Natural killer cell treated with Interleukin-12 subunit alpha and Interleukin-12 subunit beta and Interleukin-15 and Interleukin-18, amount 100 ng/mL, for 72 hours (primary cell): ENCODE data around the gene CRAT. TPM values are rescaled to one million over a fixed set of nuclear protein-coding genes. Genes with fewer than 3 reads are reported as not detected.
"Not testable (repeated sequence)": the region's sequence is repeated elsewhere in the genome, so short reads cannot be mapped to it uniquely, and the experiment has no call there.

Experiments
- ATAC-seq, 2 donors: fragments of 150-1000 bp; cut with Tn5 transposase in 1 of 2; sonication (Bioruptor Pico), chemical (Tn5 transposase) in 1 of 2; 2 replicates each; pipeline ENCODE4 v1.10.0; 2021
- DNase-seq: peaks from one replicate; pipeline ENCODE4 v3.0.0; 2022; ENCODE audit warnings: low spot score
- H3K27ac Mint-ChIP-seq, 2 donors: 1 replicate in 1 of 2; 2 replicates in 1 of 2; pipeline ENCODE4 v1.8.0; 2022; ENCODE audit warnings: mixed read lengths in 2 of 2, mild to moderate bottlenecking in 1 of 2, moderate library complexity in 1 of 2
- H3K27me3 Mint-ChIP-seq, 2 donors: 1 replicate in 1 of 2; 2 replicates in 1 of 2; pipeline ENCODE4 v1.8.0; 2022; ENCODE audit warnings: mixed read lengths in 2 of 2
- H3K36me3 Mint-ChIP-seq: one replicate; pipeline ENCODE4 v1.8.0; 2022; ENCODE audit warnings: mixed read lengths
- H3K4me1 Mint-ChIP-seq, 2 donors: 1 replicate in 1 of 2; 2 replicates in 1 of 2; pipeline ENCODE4 v1.8.0; 2022; ENCODE audit warnings: low read depth in 2 of 2, mixed read lengths in 2 of 2, mild to moderate bottlenecking in 1 of 2
- H3K4me3 Mint-ChIP-seq: one replicate; pipeline ENCODE4 v1.8.0; 2022; ENCODE audit warnings: mixed read lengths
- H3K9me3 Mint-ChIP-seq: 2 replicates; pipeline ENCODE4 v1.8.0; 2022; ENCODE audit warnings: mixed read lengths
- total RNA-seq, 2 donors: library from RNA; stranded (reverse); gene quantifications; one replicate each; pipeline ENCODE4 v1.2.3, GENCODE V29; 2022

CRAT gene
- total RNA-seq, 2 donors from 2014 or later, result 11.9 to 12.7 TPM

DNA sequence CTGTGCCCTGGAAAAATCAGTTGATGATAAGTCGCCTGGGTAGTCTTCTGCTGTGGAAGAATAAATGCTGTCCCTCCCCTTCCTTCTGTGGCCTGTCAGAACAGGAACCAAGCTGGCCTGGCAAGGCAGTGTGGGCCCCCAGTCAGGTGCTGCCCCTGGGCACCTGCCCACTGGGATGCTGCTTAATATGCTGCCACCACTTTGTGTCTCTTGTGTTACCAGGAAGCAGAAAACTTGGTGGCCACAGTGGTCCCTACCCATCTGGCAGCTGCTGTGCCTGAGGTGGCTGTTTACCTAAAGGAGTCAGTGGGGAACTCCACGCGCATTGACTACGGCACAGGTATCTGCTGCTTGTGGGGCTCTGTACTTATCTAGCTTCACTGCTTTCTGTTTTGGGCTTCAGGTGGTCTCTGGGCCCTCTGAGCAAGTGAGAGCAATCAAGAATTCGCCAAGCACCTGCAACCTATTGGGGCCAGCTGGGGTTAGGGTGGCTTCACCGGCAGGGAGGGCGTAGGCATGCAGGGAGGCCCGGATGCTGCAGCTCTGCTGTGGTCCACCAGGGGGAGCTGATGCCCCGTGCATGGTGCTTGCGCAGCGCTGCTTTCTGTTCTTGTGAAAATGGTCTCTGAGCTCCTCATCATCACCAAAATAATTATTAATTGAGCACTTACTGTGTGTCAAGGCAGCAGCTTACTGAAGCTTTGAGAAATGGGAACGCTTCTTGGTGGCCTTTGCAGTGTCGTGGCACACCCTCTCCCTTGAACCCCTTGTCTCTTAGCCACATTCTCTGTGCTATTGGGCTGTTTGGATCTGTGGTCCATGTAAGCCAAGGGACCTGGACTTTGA lies 20.9 kb upstream of the CRAT start:
- Mint-ChIP-seq H3K27me3 (no peaks in the 10 kb centered on the region), H3K4me1 (peaks cover 6 to 8% of the 10 kb centered on the region in 2 donors), H3K27ac (no peak overlapping the region), H3K4me3 (no peak overlapping the region), H3K36me3 (peaks cover 16% of the 10 kb centered on the region), H3K9me3 (no peaks in the 10 kb centered on the region)
- ATAC-seq (peak; percentile 91 to 92), DNase-seq (peak; percentile 83)

DNA sequence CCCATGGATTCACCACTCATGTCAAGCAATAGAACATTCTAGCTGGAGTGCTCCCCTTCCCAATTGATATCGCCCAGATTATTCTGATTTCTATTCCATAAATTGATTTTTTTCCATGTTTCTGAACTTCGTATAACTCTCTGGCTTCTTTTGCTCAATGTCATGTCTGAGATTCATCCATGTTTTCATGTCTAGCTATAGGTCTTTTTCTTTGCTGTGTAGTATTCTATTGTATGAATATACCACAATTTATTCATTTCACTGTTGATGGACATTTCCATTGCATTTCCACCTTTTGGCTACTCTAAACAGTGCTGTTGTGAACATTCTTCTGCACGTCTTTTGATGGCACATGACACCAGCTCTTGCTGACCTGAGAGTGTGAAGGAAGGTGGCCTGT lies 20.2 kb upstream of the CRAT start:
- Mint-ChIP-seq H3K4me1 (peaks cover 6 to 8% of the 10 kb centered on the region in 2 donors), H3K36me3 (peaks cover 16% of the 10 kb centered on the region), H3K4me3 (no peak overlapping the region), H3K9me3 (no peaks in the 10 kb centered on the region), H3K27ac (no peak overlapping the region), H3K27me3 (no peaks in the 10 kb centered on the region)
- DNase-seq (no peak), ATAC-seq (no peak)

DNA sequence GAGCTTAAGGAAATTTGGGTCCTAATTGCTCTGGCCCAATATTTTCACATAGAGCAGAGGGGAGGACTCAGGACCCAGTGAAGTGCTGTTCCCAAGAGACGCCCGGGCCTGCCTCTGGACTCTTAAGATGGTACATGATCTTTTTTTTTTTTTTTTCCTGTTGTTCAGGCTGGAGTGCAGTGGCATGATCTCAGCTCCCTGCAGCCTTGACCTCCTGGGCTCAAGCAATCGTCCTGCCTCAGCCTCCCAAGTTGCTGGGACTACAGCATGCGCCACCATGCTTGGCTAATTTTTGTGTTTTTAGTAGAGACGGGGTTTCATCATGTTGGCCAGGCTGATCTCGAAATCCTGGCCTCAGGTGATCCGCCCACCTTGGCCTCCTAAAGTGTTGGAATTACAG lies 19.7 kb upstream of the CRAT start:
- DNase-seq, H3K27me3 Mint-ChIP-seq, H3K27ac Mint-ChIP-seq, H3K9me3 Mint-ChIP-seq, H3K4me3 Mint-ChIP-seq, ATAC-seq, H3K4me1 Mint-ChIP-seq: not testable (repeated sequence)
- peaks cover 16% of the 10 kb centered on the region for H3K36me3 Mint-ChIP-seq

DNA sequence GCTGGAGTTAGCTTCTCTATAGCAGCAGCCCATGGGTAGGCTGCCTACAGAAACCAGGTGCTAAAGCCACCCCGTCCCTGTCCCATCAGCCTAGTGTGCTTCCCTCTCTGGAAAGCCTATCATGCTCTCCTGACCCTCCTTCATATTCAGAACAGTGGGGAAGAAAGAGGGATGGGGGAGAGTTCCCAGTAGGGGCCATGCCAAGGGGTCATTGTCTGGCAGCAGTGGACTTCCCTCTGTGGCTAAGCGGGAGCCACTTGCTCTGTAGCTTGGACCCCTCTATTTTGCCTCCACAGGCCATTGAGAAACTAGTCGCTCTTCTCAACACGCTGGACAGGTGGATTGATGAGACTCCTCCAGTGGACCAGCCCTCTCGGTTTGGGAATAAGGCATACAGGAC lies 18.1 kb upstream of the CRAT start:
- Mint-ChIP-seq H3K4me3 (no peak overlapping the region), H3K4me1 (peaks cover 3 to 8% of the 10 kb centered on the region in 2 donors), H3K27me3 (no peaks in the 10 kb centered on the region), H3K9me3 (no peaks in the 10 kb centered on the region), H3K27ac (no peak overlapping the region), H3K36me3 (peaks cover 13% of the 10 kb centered on the region)
- DNase-seq (no peak), ATAC-seq (no peak)

DNA sequence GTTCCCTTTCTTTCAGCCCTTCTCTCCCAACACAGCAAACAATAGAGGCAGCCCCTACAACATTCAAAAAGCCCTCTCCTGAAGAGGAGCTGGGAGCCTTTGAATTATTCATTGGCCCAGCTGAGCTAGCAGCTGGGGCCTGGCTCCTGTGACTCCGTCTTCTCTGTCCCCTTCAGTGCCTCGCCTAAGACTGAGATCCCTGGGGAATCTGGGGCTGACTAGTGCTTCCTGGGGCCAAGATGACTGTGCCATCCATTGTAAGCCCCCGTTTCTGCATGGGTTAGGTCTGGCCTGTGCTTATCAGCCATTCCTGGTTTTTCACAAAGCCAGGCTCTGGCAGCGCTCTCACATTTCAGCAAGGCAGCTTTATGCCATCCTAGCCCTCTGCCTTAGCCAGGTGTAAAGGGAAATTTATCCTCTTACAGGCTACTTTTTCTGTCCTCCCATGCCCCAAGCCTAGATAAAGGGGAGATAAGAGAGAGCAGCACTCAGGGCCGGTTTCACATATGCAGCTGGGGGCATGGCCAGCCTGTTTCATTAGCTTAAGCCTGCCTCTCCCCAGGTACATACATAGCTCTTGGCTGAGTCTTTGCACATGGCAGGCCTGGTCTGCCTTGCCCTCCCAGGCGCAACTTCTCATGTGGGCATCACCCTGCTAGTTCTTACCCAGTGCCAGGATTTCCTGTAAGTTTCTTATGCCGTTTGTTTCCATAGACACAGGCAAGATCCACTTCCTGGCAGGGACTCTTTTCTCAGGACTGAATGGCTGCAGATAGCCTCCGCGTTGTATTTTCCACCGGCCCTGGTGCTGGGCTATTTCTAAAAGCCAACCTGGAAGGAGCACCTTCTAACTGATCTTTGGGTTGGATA lies 16.4 kb upstream of the CRAT start:
- Mint-ChIP-seq H3K4me1 (peaks cover 0 to 8% of the 10 kb centered on the region in 2 donors), H3K36me3 (peaks cover 11% of the 10 kb centered on the region), H3K27ac (no peak overlapping the region), H3K27me3 (no peaks in the 10 kb centered on the region), H3K4me3 (no peak overlapping the region), H3K9me3 (no peaks in the 10 kb centered on the region)
- ATAC-seq, result no peak
- no peak for DNase-seq

DNA sequence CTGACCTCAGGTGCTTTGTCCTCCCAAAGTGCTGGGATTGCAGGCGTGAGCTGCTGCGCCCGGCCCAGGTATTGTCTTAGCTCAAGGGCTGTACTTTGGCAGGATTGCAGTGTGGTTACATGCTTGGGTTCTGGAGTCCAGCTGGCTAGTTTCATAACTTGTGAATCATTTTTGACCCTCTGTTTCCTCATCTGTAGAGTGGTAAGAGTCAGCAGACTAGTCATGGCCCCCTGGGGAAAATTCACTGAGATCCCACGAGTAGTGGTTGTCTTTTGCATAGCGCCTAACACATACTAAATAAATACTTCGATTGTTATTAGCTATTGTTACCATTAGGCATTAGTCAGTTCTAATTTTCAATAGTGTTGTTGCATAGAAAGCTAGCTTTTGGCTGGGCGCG lies 14.9 kb upstream of the CRAT start:
- Mint-ChIP-seq H3K4me1 (peaks cover 0 to 5% of the 10 kb centered on the region in 2 donors), H3K9me3 (no peaks in the 10 kb centered on the region), H3K27ac (no peak overlapping the region), H3K4me3 (no peak overlapping the region), H3K36me3 (peaks cover 5% of the 10 kb centered on the region), H3K27me3 (no peaks in the 10 kb centered on the region)
- ATAC-seq (peak in 1 of 2 donors; percentile 49), DNase-seq (no peak)

DNA sequence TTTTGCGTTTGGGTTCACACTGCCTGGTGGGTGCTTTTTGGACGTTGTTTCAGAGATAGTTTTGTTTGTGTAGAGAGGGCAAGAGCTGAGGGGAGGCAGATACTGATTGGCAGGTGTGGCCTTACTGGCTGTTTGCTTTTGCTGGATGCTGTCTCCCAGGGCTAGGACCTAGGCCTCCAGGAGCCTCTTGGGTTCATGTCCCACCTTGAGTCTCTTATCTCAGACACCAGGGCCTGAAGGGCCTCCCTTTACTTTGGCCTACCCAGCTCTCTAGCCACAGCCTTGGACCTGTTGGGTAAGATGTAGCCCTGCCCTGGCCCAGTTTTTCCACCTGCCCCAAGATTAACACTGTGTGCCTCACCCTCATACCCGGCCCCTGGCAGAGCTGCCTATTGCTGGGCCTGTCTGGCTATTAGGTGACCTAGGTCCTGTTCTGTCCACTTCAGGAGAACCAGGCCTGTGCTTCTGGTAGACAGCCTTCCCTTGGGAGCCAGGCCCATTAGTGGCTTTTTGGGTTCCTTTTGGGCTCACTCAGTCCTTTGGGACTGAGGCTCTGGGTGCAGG lies 14.0 kb upstream of the CRAT start:
- H3K27me3 Mint-ChIP-seq, result no peaks in the 10 kb centered on the region
- no peak overlapping the region for H3K4me3 Mint-ChIP-seq
- H3K9me3 Mint-ChIP-seq, result no peaks in the 10 kb centered on the region
- DNase-seq (no peak), ATAC-seq (no peak)
- H3K4me1 Mint-ChIP-seq, result peaks cover 0 to 7% of the 10 kb centered on the region in 2 donors
- H3K36me3 Mint-ChIP-seq, result peaks cover 5% of the 10 kb centered on the region
- no peak overlapping the region for H3K27ac Mint-ChIP-seq

DNA sequence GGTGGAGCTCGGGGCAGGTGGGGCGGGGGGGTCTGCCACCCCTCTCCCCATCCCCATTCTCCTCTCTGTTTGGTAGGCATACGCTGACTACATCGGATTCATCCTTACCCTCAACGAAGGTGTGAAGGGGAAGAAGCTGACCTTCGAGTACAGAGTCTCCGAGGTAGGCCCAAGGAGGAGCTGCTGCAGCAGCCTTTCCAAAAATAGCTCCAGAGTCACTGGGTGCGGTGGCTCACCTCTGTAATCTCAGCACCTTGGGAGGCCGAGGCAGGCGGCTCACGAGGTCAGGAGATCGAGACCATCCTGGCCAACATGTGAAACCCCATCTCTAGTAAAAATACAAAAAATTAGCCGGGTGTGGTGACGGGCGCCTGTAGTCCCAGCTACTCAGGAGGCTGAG lies 12.4 kb upstream of the CRAT start:
- H3K27ac Mint-ChIP-seq, DNase-seq, H3K9me3 Mint-ChIP-seq, H3K4me1 Mint-ChIP-seq, ATAC-seq, H3K36me3 Mint-ChIP-seq, H3K4me3 Mint-ChIP-seq, H3K27me3 Mint-ChIP-seq: not testable (repeated sequence)

DNA sequence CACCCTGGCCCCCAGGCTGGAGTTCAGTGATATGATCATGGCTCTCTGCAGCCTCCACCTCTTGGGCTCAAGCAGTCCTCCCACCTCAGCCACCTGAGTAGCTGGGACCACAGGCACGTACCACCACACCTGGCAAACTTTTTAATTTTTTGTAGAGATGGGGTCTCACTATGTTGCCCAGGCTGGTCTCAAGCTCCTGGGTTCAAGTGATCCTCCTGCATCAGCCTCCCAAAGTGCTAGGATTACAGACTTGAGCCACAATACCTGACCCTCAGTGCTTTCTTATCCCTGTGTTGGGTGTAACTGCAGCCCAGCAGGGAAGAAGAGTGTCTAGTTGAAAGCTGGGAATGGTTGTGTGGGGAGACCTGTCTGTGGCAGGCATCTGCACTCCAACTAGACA lies 11.5 kb upstream of the CRAT start:
- no peak overlapping the region for H3K27ac Mint-ChIP-seq
- H3K36me3 Mint-ChIP-seq, result no peaks in the 10 kb centered on the region
- no peaks in the 10 kb centered on the region for H3K9me3 Mint-ChIP-seq
- ATAC-seq (no peak), DNase-seq (no peak)
- no peak overlapping the region for H3K4me3 Mint-ChIP-seq
- H3K27me3 Mint-ChIP-seq, result no peaks in the 10 kb centered on the region
- peaks cover 0 to 6% of the 10 kb centered on the region in 2 donors for H3K4me1 Mint-ChIP-seq

DNA sequence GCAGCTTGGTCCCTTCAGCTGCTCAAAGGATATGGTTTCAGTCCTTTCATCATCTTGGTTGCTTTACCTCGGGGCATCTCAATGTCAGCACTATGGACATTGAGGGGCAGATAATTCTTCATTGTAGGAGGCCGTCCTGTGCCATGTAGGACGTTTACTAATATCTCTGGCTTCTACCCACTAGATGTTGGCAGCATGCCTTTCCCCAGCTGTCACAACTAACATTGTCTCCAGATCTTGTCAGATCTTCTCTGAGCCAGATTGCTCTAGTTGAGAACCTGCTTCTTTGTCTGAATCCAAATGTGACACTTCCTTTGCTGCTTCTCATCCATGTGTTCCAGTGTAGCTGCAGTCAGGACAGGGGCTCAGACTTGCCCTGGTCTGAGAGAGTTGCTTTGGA lies 10.9 kb upstream of the CRAT start:
- Mint-ChIP-seq H3K27ac (no peak overlapping the region), H3K36me3 (no peaks in the 10 kb centered on the region)

DNA sequence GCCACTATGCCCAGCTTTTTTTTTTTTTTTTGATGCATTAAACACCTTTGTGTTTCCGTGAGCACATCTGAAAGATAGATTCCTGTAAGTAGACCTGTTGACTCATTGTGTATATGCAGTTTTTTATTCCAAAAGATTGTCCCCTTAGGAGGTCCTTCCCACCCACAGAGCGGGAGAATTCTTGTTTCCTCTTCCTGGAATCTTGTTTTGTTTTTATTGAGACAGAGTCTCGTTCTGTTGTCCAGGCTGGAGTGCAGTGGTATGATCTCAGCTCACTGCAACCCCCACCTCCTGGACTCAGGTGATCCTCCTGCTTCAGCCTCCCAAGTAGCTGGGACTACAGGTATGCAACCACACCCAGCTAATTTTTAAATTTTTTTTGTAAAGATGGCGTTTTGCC lies 8.2 kb upstream of the CRAT start:
- no peak overlapping the region for H3K27ac Mint-ChIP-seq
- peaks cover 0 to 9% of the 10 kb centered on the region in 2 donors for H3K4me1 Mint-ChIP-seq
- DNase-seq (no peak), ATAC-seq (no peak)
- H3K4me3 Mint-ChIP-seq, result no peak overlapping the region
- H3K9me3 Mint-ChIP-seq, result no peaks in the 10 kb centered on the region
- H3K27me3 Mint-ChIP-seq, result no peaks in the 10 kb centered on the region
- H3K36me3 Mint-ChIP-seq, result no peaks in the 10 kb centered on the region

More for the DNA sequence above, 10.9 kb upstream of the CRAT start:
- Mint-ChIP-seq H3K27me3 (no peaks in the 10 kb centered on the region), H3K4me3 (no peak overlapping the region), H3K9me3 (no peaks in the 10 kb centered on the region), H3K4me1 (peaks cover 0 to 6% of the 10 kb centered on the region in 2 donors)
- no peak for DNase-seq
- no peak for ATAC-seq

DNA sequence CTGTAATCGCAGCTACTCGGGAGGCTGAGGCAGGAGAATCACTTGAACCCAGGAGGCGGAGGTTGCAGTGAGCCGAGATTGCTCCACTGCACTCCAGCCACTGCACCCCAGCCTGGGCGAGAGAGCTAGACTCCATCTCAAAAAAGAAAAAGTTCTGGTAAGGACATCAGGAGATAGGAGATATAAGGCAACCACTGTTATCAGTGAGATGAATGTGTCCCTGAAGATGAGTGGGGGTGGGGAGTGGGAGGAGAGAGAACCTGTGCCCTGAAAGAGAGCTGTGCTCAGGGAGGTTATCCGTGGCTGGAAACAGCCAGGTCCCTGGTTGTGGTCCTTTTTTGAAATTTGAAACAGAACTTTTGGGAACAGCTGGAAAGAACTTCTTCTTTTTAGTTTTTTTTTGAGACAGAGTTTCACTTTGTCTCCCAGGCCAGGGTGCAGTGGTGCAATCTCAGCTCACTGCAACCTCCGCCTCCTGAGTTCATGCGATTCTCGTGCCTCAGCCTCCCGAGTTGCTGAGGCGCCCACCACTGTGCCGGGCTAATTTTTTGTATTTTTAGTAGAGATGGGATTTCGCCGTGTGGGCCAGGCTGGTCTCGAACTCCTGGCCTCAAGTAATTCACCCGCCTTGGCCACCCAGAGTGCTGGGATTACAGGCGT lies 3.2 kb upstream of the CRAT start:
- Mint-ChIP-seq H3K9me3 (no peaks in the 10 kb centered on the region), H3K36me3 (no peaks in the 10 kb centered on the region), H3K27me3 (no peaks in the 10 kb centered on the region), H3K27ac (no peak overlapping the region), H3K4me3 (no peak overlapping the region), H3K4me1 (peaks cover 14 to 15% of the 10 kb centered on the region in 2 donors)
- no peak for ATAC-seq
- no peak for DNase-seq

DNA sequence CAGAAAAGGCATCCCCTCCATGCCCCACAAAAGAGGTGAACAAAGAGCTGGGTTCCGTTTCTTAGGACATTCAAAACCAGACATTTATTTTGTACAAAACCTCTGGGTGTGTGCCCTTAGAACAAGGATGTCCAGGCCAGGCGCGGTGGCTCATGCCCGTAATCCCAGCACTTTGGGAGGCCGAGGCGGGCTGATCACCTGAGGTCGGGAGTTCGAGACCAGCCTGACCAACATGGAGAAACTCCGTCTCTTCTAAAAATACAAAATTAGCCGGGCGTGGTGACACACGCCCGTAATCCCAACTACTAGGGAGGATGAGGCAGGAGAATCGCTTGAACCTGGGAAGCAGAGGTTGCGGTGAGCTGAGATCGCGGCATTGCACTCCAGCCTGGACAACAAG lies 1.9 kb upstream of the CRAT start:
- ATAC-seq, H3K27ac Mint-ChIP-seq, DNase-seq, H3K36me3 Mint-ChIP-seq, H3K9me3 Mint-ChIP-seq, H3K27me3 Mint-ChIP-seq: not testable (repeated sequence)
- peaks cover 17% of the 10 kb centered on the region in 2 donors for H3K4me1 Mint-ChIP-seq
- H3K4me3 Mint-ChIP-seq, result peak overlapping the region; percentile 92
